SK-N-DZ (cell line): ENCODE measurements around the gene KDM4D. TPM values are rescaled to one million over a fixed set of nuclear protein-coding genes. Genes with fewer than 3 reads are reported as not detected.
"Not testable (repeated sequence)": the region's sequence is repeated elsewhere in the genome, so short reads cannot be mapped to it uniquely, and the experiment has no call there.

Source experiments
- DNase-seq: peaks from one replicate; pipeline ENCODE4 v3.0.0-alpha.2; 2015; ENCODE audit warnings: low spot score
- polyA plus RNA-seq, 2 experiments: library from polyadenylated mRNA; depleted of rRNA; stranded (reverse); fragments of >200 nt; gene quantifications; 2 replicates each; pipeline ENCODE4 v1.2.3, GENCODE V29; 2014

KDM4D gene
- polyA plus RNA-seq (2014; cell fraction: cytosol; rRNA removed): 6.5 and 8.6 TPM in 2 replicates
- 3.6 and 4.7 TPM in 2 replicates for polyA plus RNA-seq (2014; cell fraction: nucleus; rRNA removed)

GRCh38 chr11:94973099-94973968, at the start of gene KDM4D, which contains the start of gene CWC15:
KDM4D (plus strand) TSS chr11:94973709; CDS start chr11:94997373, 23,664 bp downstream.
CWC15 (minus strand) TSS chr11:94973556; CDS start chr11:94972185, 1,371 bp downstream.
- peak; percentile 97 for DNase-seq

GRCh38 chr11:94924171-94924572, 49.3 kb upstream of the KDM4D start:
- DNase-seq: peak; percentile 58

- DNase-seq: no peak
These were observed 48.9 kb upstream of the KDM4D start for GRCh38 chr11:94924612-94925011.

GRCh38 chr11:94925422-94926270, 47.9 kb upstream of the KDM4D start:
- DNase-seq: peak; percentile 79

- no peak for DNase-seq
These were observed 47.3 kb upstream of the KDM4D start for GRCh38 chr11:94926271-94926625.

- DNase-seq: no peak
These were observed 46.7 kb upstream of the KDM4D start for GRCh38 chr11:94926698-94927237.

- no peak for DNase-seq
These were observed 45.2 kb upstream of the KDM4D start for GRCh38 chr11:94928117-94928990.

GRCh38 chr11:94932072-94932471, 41.4 kb upstream of the KDM4D start:
- not testable (repeated sequence) for DNase-seq

GRCh38 chr11:94932503-94932902, 41.0 kb upstream of the KDM4D start:
- no peak for DNase-seq

- DNase-seq: no peak
These were observed 40.0 kb upstream of the KDM4D start for GRCh38 chr11:94933223-94934130.

- peak; percentile 83 for DNase-seq
These were observed 39.1 kb upstream of the KDM4D start for GRCh38 chr11:94934362-94934761.

GRCh38 chr11:94934846-94935245, 38.7 kb upstream of the KDM4D start:
- no peak for DNase-seq

- no peak for DNase-seq
These were observed 35.1 kb upstream of the KDM4D start for GRCh38 chr11:94938095-94939055.

- no peak for DNase-seq
These were observed 34.2 kb upstream of the KDM4D start for GRCh38 chr11:94939346-94939745.

GRCh38 chr11:94941131-94941530, 32.4 kb upstream of the KDM4D start:
- DNase-seq: no peak

GRCh38 chr11:94946812-94947211, 26.7 kb upstream of the KDM4D start:
- DNase-seq: no peak

GRCh38 chr11:94948070-94948617, 25.4 kb upstream of the KDM4D start:
- DNase-seq: no peak

- no peak for DNase-seq
These were observed 18.8 kb upstream of the KDM4D start for GRCh38 chr11:94954753-94955152.
